ENCODE data around the gene TNFRSF12A. TPM values are rescaled to one million over a fixed set of nuclear protein-coding genes. Genes with fewer than 3 reads are reported as not detected.
A peak's percentile ranks its signal among the peaks of the same experiment; 100 is the strongest.

TNFRSF12A gene
- total and polyA plus RNA-seq, 2 of the 13 experiments (the other 11 are each of a cell fraction or from before 2014, with no cell fraction given): 61.9 to 66.0 TPM

DNA sequence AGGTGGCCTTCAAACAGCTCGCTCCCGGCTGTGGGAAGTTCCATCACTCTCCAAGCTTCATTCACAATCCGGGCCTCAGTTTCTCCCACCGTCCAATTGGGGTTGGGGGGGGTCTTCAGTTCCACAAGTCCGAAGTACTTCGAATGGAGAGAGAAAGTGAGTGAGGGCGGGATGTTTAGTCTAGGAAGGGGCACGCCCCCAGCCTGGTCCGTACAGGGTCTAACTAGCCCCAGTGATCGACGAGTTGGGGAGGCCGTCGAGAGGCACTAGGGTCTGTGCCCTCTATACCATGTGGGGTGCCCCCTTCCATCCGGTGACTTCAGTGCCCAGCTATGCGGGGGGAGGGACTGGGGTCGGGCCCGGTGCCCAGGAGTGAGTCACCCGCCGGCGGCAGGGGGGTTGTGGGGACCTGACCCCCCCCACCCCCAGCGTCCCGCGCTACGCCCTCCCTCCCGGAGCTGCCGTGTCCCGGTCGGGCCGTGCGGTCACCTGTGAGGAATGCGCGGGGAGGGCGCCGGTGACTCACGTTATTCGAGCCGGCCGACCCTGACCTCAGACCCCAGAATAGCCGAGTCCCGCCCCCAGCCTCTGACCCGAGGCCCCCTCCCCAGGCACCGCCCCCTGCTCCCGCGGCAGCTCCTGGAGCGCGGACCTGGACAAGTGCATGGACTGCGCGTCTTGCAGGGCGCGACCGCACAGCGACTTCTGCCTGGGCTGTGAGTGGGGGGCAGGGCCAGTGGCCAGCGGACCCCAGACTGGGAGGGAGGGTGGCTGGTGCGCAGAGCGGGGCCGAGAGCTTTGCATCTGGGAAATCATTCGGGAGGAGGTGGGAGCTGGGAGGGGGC is 658 bp downstream of the TNFRSF12A start (continued):
- no peak; the same call in 1 of the 2 replicates for TF ChIP-seq ZBED4 (CRISPR knock-in tag; IDR thresholded peaks at IDR 0.05; ENCODE audit: borderline replicate concordance)
- peak; percentile 89 for TF ChIP-seq HINFP (CRISPR knock-in tag; IDR thresholded peaks at IDR 0.05; ENCODE audit: low read depth)
- TF ChIP-seq, protein P1, sequence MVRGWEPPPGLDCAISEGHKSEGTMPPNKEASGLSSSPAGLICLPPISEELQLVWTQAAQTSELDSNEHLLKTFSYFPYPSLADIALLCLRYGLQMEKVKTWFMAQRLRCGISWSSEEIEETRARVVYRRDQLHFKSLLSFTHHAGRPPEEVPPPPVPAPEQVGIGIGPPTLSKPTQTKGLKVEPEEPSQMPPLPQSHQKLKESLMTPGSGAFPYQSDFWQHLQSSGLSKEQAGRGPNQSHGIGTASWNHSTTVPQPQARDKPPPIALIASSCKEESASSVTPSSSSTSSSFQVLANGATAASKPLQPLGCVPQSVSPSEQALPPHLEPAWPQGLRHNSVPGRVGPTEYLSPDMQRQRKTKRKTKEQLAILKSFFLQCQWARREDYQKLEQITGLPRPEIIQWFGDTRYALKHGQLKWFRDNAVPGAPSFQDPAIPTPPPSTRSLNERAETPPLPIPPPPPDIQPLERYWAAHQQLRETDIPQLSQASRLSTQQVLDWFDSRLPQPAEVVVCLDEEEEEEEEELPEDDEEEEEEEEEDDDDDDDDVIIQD (CRISPR knock-in tag; IDR thresholded peaks at IDR 0.05; ENCODE audit: low read depth): no peak
- TF ChIP-seq KLF11 (CRISPR knock-in tag; IDR thresholded peaks at IDR 0.05): no peak; the same call in 1 of the 2 replicates
- TF ChIP-seq NRL (CRISPR knock-in tag; IDR thresholded peaks at IDR 0.05; ENCODE audit: borderline replicate concordance): no peak
- TF ChIP-seq PRPF4 (IDR thresholded peaks at IDR 0.05; ENCODE audit: low read depth, low read length, poor library complexity, severe bottlenecking): no peak
- TF ChIP-seq, protein P2, sequence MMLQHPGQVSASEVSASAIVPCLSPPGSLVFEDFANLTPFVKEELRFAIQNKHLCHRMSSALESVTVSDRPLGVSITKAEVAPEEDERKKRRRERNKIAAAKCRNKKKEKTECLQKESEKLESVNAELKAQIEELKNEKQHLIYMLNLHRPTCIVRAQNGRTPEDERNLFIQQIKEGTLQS (CRISPR knock-in tag; IDR thresholded peaks at IDR 0.05): peak; percentile 100
- no peak for TF ChIP-seq CENPT (CRISPR knock-in tag; IDR thresholded peaks at IDR 0.05; ENCODE audit: low read depth)
- no peak for TF ChIP-seq ZXDC (CRISPR knock-in tag; IDR thresholded peaks at IDR 0.05)
- TF ChIP-seq ZNF138 (CRISPR knock-in tag; IDR thresholded peaks at IDR 0.05; ENCODE audit: low read depth): no peak
- peak; percentile 83 for TF ChIP-seq MAZ (IDR thresholded peaks at IDR 0.05; ENCODE audit: borderline replicate concordance, low read depth, low read length)
- peak; percentile 68; the same call in 1 of the 2 replicates for TF ChIP-seq MAZ (CRISPR knock-in tag; IDR thresholded peaks at IDR 0.05; ENCODE audit: low read depth)
- TF ChIP-seq CBX5 (CRISPR knock-in tag; IDR thresholded peaks at IDR 0.05; ENCODE audit: borderline replicate concordance): 0 out of 2 replicates have a peak, but pooled peaks have one; percentile 40
- 0 out of 2 replicates have a peak, but pooled peaks have one; percentile 76 for TF ChIP-seq ZNF34 (CRISPR knock-in tag; IDR thresholded peaks at IDR 0.05; ENCODE audit: borderline replicate concordance)
- peak; percentile 37; the same call in 1 of the 2 replicates for TF ChIP-seq SIX1 (CRISPR knock-in tag; IDR thresholded peaks at IDR 0.05; ENCODE audit: borderline replicate concordance)
- no peak for TF ChIP-seq ZKSCAN5 (CRISPR knock-in tag; IDR thresholded peaks at IDR 0.05)

Measured in HepG2 (cell line).